ENCODE data around the gene CDH11. TPM values are rescaled to one million over a fixed set of nuclear protein-coding genes. Genes with fewer than 3 reads are reported as not detected.

CDH11 gene
- total and polyA plus RNA-seq, 10 of the 15 experiments (the other 5 are each of a cell fraction or from before 2014, with no cell fraction given), result 0.31 to 9.7 (median 0.87) TPM

DNA sequence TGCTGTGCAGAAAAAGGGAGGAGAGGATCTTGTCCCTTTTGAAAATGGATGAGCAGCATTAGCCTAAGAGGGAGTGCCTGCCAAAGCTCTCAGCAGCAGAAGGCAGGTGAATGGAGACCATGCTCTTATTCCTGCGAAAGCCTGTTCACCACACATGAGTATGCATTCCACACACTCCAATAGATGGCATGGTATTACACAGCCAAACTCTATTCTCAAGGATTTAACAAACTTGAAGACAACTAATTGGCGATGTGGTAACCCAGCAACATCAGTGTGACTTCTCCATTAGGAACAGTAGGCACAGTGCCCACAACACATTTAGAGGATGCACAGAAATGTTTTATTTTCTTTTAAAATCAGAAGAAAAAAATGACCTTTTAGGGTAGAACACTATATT lies 77.8 kb downstream of the CDH11 start:
- no peak overlapping the region for H3K27ac ChIP-seq (ENCODE audit: control insufficient read depth, insufficient read depth)
- no peaks in the 10 kb centered on the region for H3K4me1 ChIP-seq (ENCODE audit: control insufficient read depth, insufficient read depth, low read length)
- H3K27me3 ChIP-seq (replicated peaks in 1 of 2; ENCODE audit: control insufficient read depth in 2 of 2, insufficient read depth in 2 of 2, low read length in 1 of 2), result no peaks in the 10 kb centered on the region
- DNase-seq (ENCODE audit: low read depth, low spot score) (no peak), ATAC-seq (no peak), FAIRE-seq (no peak)
- H3K79me2 ChIP-seq (ENCODE audit: control insufficient read depth, insufficient read depth, low read length), result no peaks in the 10 kb centered on the region
- H3K36me3 ChIP-seq (ENCODE audit: control insufficient read depth in 2 of 2, insufficient read depth in 2 of 2, low read length in 1 of 2), result no peaks in the 10 kb centered on the region
- WGBS (ENCODE audit: insufficient coverage, insufficient replicate concordance, low lambda C conversion rate, missing lambda C conversion rate), result 0% methylated on average over 2 of the region's 2 CpGs
- H3K4me3 ChIP-seq, result no peak overlapping the region
- H2AFZ ChIP-seq (ENCODE audit: control insufficient read depth, low read depth, low read length), result no peak overlapping the region
- CTCF ChIA-PET, result no interaction called here
- intact Hi-C loops (cut with micrococcal nuclease; ENCODE audit: unreplicated experiment) (no loop called here), in situ Hi-C loops (cut with MboI) (no loop called here)
- POLR2A ChIA-PET, result no interaction called here
- H3K9me3 ChIP-seq (replicated peaks; ENCODE audit: control insufficient read depth, insufficient read depth, low read length), result no peaks in the 10 kb centered on the region
- BruUV-seq (replicated peaks), result no TSS peak
- no peak overlapping the region for H3K4me2 ChIP-seq (ENCODE audit: control insufficient read depth, insufficient read depth)
- H4K20me1 ChIP-seq (ENCODE audit: control insufficient read depth, insufficient read depth), result no peaks in the 10 kb centered on the region
- SMC1A ChIA-PET (ENCODE audit: uncharacterized antibody, unreplicated experiment), result no interaction called here
- H3K9ac ChIP-seq (ENCODE audit: control insufficient read depth, insufficient read depth, low read length), result no peak overlapping the region
- RAD21 ChIA-PET (ENCODE audit: unreplicated experiment), result no interaction called here
- no peak for TF ChIP-seq ZNF622 (IDR thresholded peaks at IDR 0.05)
- no peak for TF ChIP-seq JUNB (IDR thresholded peaks at IDR 0.05)
- TF ChIP-seq IRF3 (IDR thresholded peaks at IDR 0.05), result no peak
- no peak for TF ChIP-seq PML (IDR thresholded peaks at IDR 0.05; ENCODE audit: low read length)
- TF ChIP-seq, protein P1, sequence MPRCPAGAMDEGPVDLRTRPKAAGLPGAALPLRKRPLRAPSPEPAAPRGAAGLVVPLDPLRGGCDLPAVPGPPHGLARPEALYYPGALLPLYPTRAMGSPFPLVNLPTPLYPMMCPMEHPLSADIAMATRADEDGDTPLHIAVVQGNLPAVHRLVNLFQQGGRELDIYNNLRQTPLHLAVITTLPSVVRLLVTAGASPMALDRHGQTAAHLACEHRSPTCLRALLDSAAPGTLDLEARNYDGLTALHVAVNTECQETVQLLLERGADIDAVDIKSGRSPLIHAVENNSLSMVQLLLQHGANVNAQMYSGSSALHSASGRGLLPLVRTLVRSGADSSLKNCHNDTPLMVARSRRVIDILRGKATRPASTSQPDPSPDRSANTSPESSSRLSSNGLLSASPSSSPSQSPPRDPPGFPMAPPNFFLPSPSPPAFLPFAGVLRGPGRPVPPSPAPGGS (IDR thresholded peaks at IDR 0.05; ENCODE audit: borderline replicate concordance, insufficient read depth, low read depth, low read length, poor library complexity, severe bottlenecking), result no peak
- TF ChIP-seq, protein P2, sequence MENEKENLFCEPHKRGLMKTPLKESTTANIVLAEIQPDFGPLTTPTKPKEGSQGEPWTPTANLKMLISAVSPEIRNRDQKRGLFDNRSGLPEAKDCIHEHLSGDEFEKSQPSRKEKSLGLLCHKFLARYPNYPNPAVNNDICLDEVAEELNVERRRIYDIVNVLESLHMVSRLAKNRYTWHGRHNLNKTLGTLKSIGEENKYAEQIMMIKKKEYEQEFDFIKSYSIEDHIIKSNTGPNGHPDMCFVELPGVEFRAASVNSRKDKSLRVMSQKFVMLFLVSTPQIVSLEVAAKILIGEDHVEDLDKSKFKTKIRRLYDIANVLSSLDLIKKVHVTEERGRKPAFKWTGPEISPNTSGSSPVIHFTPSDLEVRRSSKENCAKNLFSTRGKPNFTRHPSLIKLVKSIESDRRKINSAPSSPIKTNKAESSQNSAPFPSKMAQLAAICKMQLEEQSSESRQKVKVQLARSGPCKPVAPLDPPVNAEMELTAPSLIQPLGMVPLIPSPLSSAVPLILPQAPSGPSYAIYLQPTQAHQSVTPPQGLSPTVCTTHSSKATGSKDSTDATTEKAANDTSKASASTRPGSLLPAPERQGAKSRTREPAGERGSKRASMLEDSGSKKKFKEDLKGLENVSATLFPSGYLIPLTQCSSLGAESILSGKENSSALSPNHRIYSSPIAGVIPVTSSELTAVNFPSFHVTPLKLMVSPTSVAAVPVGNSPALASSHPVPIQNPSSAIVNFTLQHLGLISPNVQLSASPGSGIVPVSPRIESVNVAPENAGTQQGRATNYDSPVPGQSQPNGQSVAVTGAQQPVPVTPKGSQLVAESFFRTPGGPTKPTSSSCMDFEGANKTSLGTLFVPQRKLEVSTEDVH (IDR thresholded peaks at IDR 0.05; ENCODE audit: low read depth, partially characterized antibody), result no peak
- no peak for TF ChIP-seq NFIC (IDR thresholded peaks at IDR 0.05; ENCODE audit: low read depth, low read length)
- TF ChIP-seq, protein P3, sequence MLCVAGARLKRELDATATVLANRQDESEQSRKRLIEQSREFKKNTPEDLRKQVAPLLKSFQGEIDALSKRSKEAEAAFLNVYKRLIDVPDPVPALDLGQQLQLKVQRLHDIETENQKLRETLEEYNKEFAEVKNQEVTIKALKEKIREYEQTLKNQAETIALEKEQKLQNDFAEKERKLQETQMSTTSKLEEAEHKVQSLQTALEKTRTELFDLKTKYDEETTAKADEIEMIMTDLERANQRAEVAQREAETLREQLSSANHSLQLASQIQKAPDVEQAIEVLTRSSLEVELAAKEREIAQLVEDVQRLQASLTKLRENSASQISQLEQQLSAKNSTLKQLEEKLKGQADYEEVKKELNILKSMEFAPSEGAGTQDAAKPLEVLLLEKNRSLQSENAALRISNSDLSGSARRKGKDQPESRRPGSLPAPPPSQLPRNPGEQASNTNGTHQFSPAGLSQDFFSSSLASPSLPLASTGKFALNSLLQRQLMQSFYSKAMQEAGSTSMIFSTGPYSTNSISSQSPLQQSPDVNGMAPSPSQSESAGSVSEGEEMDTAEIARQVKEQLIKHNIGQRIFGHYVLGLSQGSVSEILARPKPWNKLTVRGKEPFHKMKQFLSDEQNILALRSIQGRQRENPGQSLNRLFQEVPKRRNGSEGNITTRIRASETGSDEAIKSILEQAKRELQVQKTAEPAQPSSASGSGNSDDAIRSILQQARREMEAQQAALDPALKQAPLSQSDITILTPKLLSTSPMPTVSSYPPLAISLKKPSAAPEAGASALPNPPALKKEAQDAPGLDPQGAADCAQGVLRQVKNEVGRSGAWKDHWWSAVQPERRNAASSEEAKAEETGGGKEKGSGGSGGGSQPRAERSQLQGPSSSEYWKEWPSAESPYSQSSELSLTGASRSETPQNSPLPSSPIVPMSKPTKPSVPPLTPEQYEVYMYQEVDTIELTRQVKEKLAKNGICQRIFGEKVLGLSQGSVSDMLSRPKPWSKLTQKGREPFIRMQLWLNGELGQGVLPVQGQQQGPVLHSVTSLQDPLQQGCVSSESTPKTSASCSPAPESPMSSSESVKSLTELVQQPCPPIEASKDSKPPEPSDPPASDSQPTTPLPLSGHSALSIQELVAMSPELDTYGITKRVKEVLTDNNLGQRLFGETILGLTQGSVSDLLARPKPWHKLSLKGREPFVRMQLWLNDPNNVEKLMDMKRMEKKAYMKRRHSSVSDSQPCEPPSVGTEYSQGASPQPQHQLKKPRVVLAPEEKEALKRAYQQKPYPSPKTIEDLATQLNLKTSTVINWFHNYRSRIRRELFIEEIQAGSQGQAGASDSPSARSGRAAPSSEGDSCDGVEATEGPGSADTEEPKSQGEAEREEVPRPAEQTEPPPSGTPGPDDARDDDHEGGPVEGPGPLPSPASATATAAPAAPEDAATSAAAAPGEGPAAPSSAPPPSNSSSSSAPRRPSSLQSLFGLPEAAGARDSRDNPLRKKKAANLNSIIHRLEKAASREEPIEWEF (IDR thresholded peaks at IDR 0.05; ENCODE audit: insufficient replicate concordance, low read depth, low read length), result no peak
- no peak for TF ChIP-seq RAD21 (IDR thresholded peaks at IDR 0.05; ENCODE audit: insufficient read depth, low read depth, low read length)
- TF ChIP-seq POLR2AphosphoS5 (IDR thresholded peaks at IDR 0.05; ENCODE audit: low read length), result no peak
- no peak for TF ChIP-seq GABPA (IDR thresholded peaks at IDR 0.05; ENCODE audit: low read depth)
- no peak for TF ChIP-seq MTA2 (IDR thresholded peaks at IDR 0.05; ENCODE audit: low read depth)
- no peak for TF ChIP-seq NFYA (IDR thresholded peaks at IDR 0.05; ENCODE audit: borderline replicate concordance, low read depth, low read length)
- TF ChIP-seq, protein P4, sequence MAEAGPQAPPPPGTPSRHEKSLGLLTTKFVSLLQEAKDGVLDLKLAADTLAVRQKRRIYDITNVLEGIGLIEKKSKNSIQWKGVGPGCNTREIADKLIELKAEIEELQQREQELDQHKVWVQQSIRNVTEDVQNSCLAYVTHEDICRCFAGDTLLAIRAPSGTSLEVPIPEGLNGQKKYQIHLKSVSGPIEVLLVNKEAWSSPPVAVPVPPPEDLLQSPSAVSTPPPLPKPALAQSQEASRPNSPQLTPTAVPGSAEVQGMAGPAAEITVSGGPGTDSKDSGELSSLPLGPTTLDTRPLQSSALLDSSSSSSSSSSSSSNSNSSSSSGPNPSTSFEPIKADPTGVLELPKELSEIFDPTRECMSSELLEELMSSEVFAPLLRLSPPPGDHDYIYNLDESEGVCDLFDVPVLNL (IDR thresholded peaks at IDR 0.05; ENCODE audit: low read depth, low read length), result no peak

All from GM12878 (cell line).